Astrocyte (in vitro differentiated cells and primary cell): ENCODE results near the gene KIF3C. TPM values are rescaled to one million over a fixed set of nuclear protein-coding genes. Genes with fewer than 3 reads are reported as not detected.

Experiments
- DNase-seq: peaks from one replicate; pipeline ENCODE4 v3.0.0-alpha.2; 2010; ENCODE audit warnings: low read depth
- FAIRE-seq: peaks from 2 replicates; lab custom pipeline; 2011; peaks lifted over from hg19 to GRCh38; lab: Jason Lieb, UNC
- H2AFZ ChIP-seq: 2 replicates; pipeline ENCODE4 v1.6.0; 2012; ENCODE audit warnings: low read depth, low read length, inconsistent platforms
- H3K27ac ChIP-seq: 2 replicates; pipeline ENCODE4 v1.5.1; 2011; ENCODE audit warnings: low read depth, low read length, inconsistent platforms
- H3K27me3 ChIP-seq: 2 replicates; pipeline ENCODE4 v1.6.0; 2011; ENCODE audit warnings: low read length, inconsistent platforms; ENCODE audit not compliant: insufficient read depth
- H3K36me3 ChIP-seq: 2 replicates; pipeline ENCODE4 v1.5.1; 2011; ENCODE audit warnings: low read length, inconsistent platforms; ENCODE audit not compliant: insufficient read depth
- H3K4me1 ChIP-seq: 2 replicates; pipeline ENCODE4 v1.5.1; 2011; ENCODE audit warnings: low read length, inconsistent platforms; ENCODE audit not compliant: insufficient read depth
- H3K4me2 ChIP-seq: 2 replicates; pipeline ENCODE4 v1.6.0; 2012; ENCODE audit warnings: low read length, inconsistent platforms
- H3K4me3 ChIP-seq: 2 replicates; pipeline ENCODE4 v1.5.1; 2011; ENCODE audit warnings: low read depth, mild to moderate bottlenecking, low read length, inconsistent platforms; ENCODE audit not compliant: insufficient read depth
- H3K79me2 ChIP-seq: 2 replicates; pipeline ENCODE4 v1.6.0; 2012; ENCODE audit warnings: mild to moderate bottlenecking, low read length, inconsistent platforms; ENCODE audit not compliant: insufficient read depth
- H3K9ac ChIP-seq: 2 replicates; pipeline ENCODE4 v1.6.0; 2012; ENCODE audit warnings: mild to moderate bottlenecking, low read length, inconsistent platforms
- H3K9me3 ChIP-seq: 2 replicates; pipeline ENCODE4 v1.5.1; 2012; ENCODE audit warnings: low read depth, mild to moderate bottlenecking, low read length, inconsistent platforms; ENCODE audit not compliant: insufficient read depth
- H4K20me1 ChIP-seq: 2 replicates; pipeline ENCODE4 v1.6.0; 2012; ENCODE audit warnings: low read length, inconsistent platforms; ENCODE audit not compliant: insufficient read depth
- H3K27ac Mint-ChIP-seq: one replicate; pipeline ENCODE4 v1.8.0; 2021; ENCODE audit warnings: mild to moderate bottlenecking, mixed read lengths; ENCODE audit not compliant: unreplicated experiment
- H3K27me3 Mint-ChIP-seq: one replicate; pipeline ENCODE4 v1.8.0; 2021; ENCODE audit warnings: low read depth, mixed read lengths; ENCODE audit not compliant: unreplicated experiment
- H3K36me3 Mint-ChIP-seq: one replicate; pipeline ENCODE4 v1.8.0; 2021; ENCODE audit warnings: low read depth, mixed read lengths; ENCODE audit not compliant: unreplicated experiment
- H3K4me1 Mint-ChIP-seq: one replicate; pipeline ENCODE4 v1.8.0; 2021; ENCODE audit warnings: low read depth, mixed read lengths; ENCODE audit not compliant: unreplicated experiment
- H3K4me3 Mint-ChIP-seq: one replicate; pipeline ENCODE4 v1.8.0; 2021; ENCODE audit warnings: mild to moderate bottlenecking, moderate library complexity, mixed read lengths; ENCODE audit not compliant: unreplicated experiment
- H3K9me3 Mint-ChIP-seq: one replicate; pipeline ENCODE4 v1.8.0; 2021; ENCODE audit warnings: mild to moderate bottlenecking, mixed read lengths; ENCODE audit not compliant: unreplicated experiment
- CTCF ChIP-seq: IDR thresholded peaks from 2 replicates; pipeline ENCODE4 v1.5.1; 2011; ENCODE audit warnings: low read depth, mild to moderate bottlenecking, inconsistent platforms, low read length, moderate library complexity; ENCODE audit not compliant: insufficient read depth
- EZH2 ChIP-seq: IDR thresholded peaks from 2 replicates; pipeline ENCODE4 v1.6.1; 2012; ENCODE audit warnings: mild to moderate bottlenecking, low read length, inconsistent platforms; ENCODE audit not compliant: insufficient read depth
- total RNA-seq: library from RNA; stranded (reverse); gene quantifications from 2 replicates; pipeline ENCODE4 v1.2.1, GENCODE V29; 2021

KIF3C gene
- total RNA-seq, 1 donor from 2014 or later, result 38.7 TPM

- Histone ChIP-seq H3K36me3 (no peaks in the 10 kb centered on the region), H3K9me3 (no peaks in the 10 kb centered on the region), H2AFZ (peak overlapping the region; percentile 82), H3K27ac (peak overlapping the region; percentile 40), H3K4me3 (peak overlapping the region; percentile 63), H3K9ac (peak overlapping the region; percentile 83), H3K4me2 (peak overlapping the region; percentile 84), H3K4me1 (peaks cover 43% of the 10 kb centered on the region), H4K20me1 (peaks cover 25% of the 10 kb centered on the region), H3K27me3 (peaks cover 2% of the 10 kb centered on the region), H3K79me2 (peaks cover 50% of the 10 kb centered on the region)
- Mint-ChIP-seq H3K27me3 (peaks cover 3% of the 10 kb centered on the region), H3K36me3 (peaks cover 23% of the 10 kb centered on the region), H3K4me1 (peaks cover 38% of the 10 kb centered on the region), H3K4me3 (peak overlapping the region; percentile 84), H3K27ac (no peak overlapping the region), H3K9me3 (no peaks in the 10 kb centered on the region)
- DNase-seq (no peak), FAIRE-seq (no peak)
- TF ChIP-seq CTCF (no peak), EZH2 (no peak)
Observed at GRCh38 chr2:25981596-25982272, 563 bp downstream of the KIF3C start.

GRCh38 chr2:25980951-25981350 lies 1.3 kb downstream of the KIF3C start:
- no peak for FAIRE-seq
- Histone ChIP-seq H3K4me3 (peak overlapping the region; percentile 63), H4K20me1 (peaks cover 25% of the 10 kb centered on the region), H3K27me3 (peaks cover 2% of the 10 kb centered on the region), H3K79me2 (peaks cover 56% of the 10 kb centered on the region), H3K9me3 (no peaks in the 10 kb centered on the region), H3K27ac (no peak overlapping the region), H3K36me3 (no peaks in the 10 kb centered on the region), H2AFZ (no peak overlapping the region), H3K4me2 (peak overlapping the region; percentile 84), H3K4me1 (peaks cover 45% of the 10 kb centered on the region), H3K9ac (no peak overlapping the region)
- peak overlapping the region; percentile 84 for H3K4me3 Mint-ChIP-seq
- TF ChIP-seq EZH2 (no peak), CTCF (no peak)
- H3K27ac Mint-ChIP-seq, result no peak overlapping the region
- H3K36me3 Mint-ChIP-seq, result peaks cover 26% of the 10 kb centered on the region
- peaks cover 43% of the 10 kb centered on the region for H3K4me1 Mint-ChIP-seq
- peaks cover under 1% of the 10 kb centered on the region for H3K27me3 Mint-ChIP-seq
- no peak for DNase-seq
- no peaks in the 10 kb centered on the region for H3K9me3 Mint-ChIP-seq
